Activated naive CD4-positive, alpha-beta T cell treated with anti-CD3 and anti-CD28 coated beads, Interleukin-2, amount 50 U/mL, for 16 hours (primary cell): ENCODE results near the gene C1orf94.

Source experiments
- DNase-seq: peaks from one replicate; pipeline ENCODE4 v3.0.0-alpha.2; 2020

Gene C1orf94

GRCh38 chr1:34262023-34262853 lies 85.5 kb downstream of the C1orf94 start:
- no peak for DNase-seq

GRCh38 chr1:34262921-34263320 lies 86.2 kb downstream of the C1orf94 start:
- no peak for DNase-seq

- no peak for DNase-seq
These were observed 86.7 kb downstream of the C1orf94 start for GRCh38 chr1:34263406-34263805.

- no peak for DNase-seq
These were observed 88.7 kb downstream of the C1orf94 start for GRCh38 chr1:34265396-34265795.

GRCh38 chr1:34266127-34266951 lies 89.6 kb downstream of the C1orf94 start:
- no peak for DNase-seq

- no peak for DNase-seq
These were observed 90.6 kb downstream of the C1orf94 start for GRCh38 chr1:34267326-34267725.

- no peak for DNase-seq
These were observed 91.7 kb downstream of the C1orf94 start for GRCh38 chr1:34268311-34268954.
